HG02885 (cell line): ENCODE data around the gene EHD1.

Experiments
- ATAC-seq: cut with Tn5 transposase; IDR thresholded peaks from one replicate; pipeline ENCODE4 v1.9.1; 2021; ENCODE audit warnings: mild to moderate bottlenecking; ENCODE audit not compliant: unreplicated experiment, poor library complexity

The EHD1 gene

GRCh38 chr11:64875369-64876228 is 2.8 kb downstream of the EHD1 start:
- ATAC-seq = no peak

- no peak for ATAC-seq
Measured at GRCh38 chr11:64874308-64875240, 3.8 kb downstream of the EHD1 start.

DNA sequence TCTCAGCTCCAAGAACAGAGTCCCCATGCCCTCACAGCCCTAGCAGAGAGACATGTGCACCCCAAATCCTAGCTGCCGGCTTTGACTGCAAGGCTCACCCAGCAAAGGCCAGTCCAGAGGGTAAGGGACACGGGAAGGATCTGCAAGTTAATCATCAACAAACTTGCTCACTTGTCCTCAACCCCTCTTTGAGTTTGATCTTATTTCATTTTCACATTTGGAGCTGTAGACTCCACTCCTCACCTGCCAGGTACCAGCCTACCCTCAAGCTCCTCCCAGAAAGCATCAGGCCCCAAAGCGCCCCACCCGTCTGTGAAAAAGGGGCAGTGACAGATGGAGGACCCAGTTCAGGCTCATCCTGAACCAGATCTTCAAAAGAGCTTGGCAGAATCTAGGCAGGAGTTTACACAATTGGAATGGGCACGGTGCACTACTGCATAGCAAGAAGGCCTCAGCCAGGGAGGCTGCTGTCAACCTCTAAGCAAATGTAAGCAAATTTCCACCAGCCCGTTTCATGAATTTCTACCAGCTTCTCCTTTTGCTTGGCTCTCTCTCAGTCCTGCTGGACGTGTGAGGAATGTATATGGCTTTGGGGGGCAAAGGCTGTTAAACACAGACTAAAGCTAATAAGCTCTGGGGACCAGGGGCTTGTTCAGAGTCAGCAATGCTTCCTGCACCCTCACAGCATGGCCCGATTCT is 5.5 kb downstream of the EHD1 start:
- no peak for ATAC-seq

GRCh38 chr11:64871492-64871891 is 6.9 kb downstream of the EHD1 start:
- no peak for ATAC-seq

GRCh38 chr11:64870893-64871466 is 7.4 kb downstream of the EHD1 start:
- no peak for ATAC-seq

DNA sequence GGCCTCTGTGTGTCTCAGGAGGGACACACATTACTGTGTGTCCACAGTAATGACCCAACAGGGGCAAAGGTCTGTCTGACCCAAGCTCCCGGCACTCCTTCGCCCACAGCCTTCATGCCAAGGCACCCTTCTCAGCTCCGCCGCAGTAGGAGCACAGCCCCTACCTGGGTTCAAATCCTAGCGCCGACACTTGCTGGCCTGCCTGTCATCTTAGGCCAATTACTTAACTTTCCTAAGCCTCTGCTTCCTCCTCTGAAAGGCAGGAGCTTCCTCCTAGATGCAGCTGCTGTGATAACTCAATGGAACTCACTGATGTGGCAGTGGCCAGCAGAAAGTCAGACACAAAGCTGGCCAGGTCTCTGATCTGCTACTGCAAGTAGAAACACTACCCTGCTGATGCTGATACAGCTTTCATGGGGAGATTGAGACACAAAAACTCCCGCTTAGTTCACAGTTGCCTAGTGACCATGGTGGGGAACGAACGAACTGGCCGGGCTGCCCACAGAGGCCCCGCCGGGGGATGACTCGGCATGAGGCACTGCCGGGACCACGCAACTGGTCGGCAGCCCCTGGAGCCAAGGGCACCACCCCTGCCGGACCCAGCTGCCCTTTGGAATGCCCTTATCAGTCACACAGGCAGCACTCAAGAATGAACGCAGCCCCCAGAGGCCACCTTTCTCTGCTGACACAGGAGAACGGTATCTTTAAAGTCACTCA is 8.1 kb downstream of the EHD1 start:
- no peak for ATAC-seq

DNA sequence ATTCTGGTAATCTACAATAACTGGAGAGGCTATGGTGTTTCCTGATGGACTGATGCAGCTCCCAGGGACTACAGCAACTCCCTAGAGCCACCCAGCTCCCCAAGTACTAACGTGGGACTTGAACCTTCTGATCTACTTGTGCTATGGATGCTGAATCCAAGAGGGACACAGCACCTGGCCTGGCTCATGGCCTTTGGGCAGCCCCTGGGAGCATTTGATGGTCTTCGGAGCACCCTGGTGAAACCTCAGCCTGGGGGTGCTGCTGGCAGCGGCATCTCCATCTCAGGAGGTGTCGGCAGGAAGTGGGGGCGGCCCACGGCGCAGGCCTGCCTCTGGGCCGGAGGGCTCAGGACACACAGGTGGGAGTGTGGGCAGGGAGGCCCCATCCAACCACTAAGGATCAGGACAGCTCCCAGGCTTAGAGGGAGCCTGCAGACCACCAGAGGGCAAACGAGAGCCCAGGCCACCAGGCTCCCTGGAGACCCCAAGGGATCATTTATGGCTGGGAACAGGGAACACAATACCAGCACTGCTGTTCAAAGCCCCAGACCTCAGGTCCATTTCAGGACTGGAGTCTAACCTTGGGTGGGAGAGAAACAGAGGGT is 8.7 kb downstream of the EHD1 start:
- no peak for ATAC-seq

- ATAC-seq = no peak
Measured at GRCh38 chr11:64868904-64869570, 9.4 kb downstream of the EHD1 start.

DNA sequence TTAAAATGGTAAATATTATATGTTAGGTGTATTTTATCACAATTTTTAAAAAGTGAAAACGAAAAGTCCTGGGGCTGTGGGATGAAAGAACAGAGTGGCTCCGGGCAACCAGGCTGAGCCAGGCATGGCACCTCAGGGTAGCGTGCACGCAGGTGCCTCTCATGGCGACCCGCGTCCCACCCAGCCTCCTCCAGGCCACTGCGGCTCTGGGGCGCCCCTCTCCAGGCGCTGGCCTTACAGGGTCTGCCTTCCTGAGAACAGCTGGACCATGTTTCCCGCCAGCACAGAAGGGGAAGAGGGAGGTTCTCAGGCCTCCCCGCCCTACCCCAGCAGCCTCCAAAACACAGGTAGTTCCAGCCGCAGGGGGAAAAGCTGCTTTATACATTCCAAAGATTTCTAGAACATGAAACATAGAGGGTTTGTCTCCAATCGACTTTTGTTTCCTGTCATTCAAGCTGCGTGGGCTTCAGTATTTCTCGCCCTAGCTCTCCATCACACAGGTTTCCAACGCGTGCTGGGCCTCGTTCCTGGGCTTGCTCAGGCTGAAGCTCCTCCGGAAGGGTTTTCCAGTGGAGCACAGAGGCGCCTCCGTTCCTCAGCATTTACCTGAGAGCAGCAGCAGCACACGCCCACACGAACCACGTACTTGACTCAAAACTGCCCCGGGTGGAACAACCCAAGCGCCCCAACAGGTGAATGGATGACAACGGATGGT is 10.5 kb downstream of the EHD1 start:
- no peak for ATAC-seq

DNA sequence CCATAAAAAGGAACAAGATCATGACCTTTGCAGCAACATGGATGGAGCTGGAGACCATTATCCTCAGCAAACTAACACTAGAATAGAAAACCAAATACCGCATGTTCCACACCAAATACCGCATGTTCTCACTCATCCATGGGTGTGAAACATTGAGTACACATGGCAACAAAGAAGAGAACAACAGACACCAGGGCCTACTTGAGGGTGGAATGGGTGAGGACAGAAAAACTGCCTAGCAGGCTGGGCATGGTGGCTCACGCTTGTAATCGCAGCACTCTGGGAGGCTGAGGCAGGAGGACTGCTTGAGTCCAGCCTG is 12.3 kb downstream of the EHD1 start:
- no peak for ATAC-seq

DNA sequence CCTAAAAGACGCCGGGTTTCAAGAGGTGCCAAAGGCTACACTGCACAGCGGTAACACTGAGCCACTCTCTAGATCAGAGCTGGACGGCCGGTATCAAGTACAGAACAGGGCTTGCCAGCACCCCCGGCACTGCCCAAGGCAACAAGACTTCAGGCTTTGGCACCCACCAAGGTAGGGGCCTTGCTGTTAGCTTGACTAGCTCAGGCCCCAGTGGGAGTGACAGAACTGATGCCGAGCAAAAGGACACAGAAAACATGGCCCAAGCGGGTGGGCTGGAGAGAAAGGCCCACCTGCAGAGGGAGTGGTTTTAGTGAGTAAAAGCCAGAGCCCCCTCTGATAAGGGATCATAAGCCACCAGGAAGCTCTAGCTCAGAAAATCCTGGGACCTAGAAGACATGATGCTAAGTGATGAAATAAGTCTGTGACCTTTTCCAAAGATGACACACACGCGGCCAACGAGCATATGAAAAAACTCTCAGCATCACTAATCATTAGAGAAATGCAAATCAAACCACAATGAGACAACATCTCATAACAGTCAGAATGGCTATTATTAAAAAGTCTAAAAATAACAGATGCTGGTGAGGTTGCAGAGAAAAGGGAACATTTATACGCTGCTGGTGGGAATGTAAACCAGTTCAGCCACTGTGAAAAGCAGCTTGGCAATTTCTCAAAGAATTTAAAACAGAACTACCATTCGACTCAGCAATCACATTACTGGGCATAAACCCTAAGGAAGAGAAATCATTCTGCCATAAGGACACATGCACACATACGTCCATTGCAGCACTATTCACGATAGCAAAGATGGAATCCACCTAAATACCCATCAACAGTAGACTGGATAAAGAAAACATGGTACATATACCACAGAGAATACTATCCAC is 12.9 kb downstream of the EHD1 start:
- ATAC-seq = peak; percentile 43

- peak; percentile 34 for ATAC-seq
Measured at GRCh38 chr11:64864473-64865285, 13.7 kb downstream of the EHD1 start.

DNA sequence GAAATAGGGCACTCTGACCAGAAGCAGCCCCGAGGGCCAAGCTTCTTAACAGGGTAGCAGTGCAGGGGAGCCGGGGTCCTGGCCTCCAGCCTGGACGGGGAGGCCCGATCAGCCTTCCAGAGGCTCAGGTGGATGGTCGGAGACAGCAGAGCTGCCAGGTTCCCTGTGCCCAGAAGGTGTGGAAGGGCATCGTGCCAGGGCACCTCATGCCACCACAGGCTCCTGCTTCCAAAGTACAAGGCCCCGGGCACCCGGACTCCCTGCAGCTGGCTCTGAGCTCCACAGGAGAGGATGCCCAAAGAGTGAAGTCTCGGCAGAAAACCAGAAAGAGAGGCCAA is 14.3 kb downstream of the EHD1 start:
- ATAC-seq = no peak

DNA sequence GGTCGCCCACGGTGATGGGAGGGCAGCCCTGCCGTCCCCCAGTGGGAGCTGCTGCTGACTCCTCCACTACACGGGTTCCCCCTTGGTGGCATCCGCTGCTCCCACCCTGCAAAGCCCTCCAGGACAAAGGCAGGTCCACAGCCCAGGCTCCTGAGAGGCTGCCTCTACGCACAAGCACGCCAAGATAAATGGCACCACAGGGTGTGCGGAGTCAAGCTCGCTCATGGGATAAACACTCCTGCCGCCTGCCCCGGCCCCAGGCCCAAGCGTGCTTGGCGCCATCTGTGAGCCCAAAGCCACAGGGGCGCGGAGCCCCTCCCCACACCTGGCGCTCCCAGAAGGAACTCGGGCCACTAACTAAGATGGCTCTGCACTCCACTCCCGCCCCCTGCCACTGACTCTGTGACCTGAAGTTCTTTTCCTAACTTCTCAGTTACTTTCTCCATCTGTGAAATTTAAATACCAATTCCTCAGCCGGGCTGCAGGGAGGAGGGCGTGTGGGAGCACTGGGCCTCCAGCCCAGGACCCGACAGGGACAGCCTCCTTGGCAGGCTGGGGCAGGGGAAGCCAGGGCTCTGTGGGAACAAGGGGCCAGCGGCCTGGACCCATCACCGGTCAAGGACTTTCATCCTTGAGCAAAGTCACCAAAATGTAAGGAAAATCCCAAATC is 14.9 kb downstream of the EHD1 start:
- ATAC-seq = no peak

DNA sequence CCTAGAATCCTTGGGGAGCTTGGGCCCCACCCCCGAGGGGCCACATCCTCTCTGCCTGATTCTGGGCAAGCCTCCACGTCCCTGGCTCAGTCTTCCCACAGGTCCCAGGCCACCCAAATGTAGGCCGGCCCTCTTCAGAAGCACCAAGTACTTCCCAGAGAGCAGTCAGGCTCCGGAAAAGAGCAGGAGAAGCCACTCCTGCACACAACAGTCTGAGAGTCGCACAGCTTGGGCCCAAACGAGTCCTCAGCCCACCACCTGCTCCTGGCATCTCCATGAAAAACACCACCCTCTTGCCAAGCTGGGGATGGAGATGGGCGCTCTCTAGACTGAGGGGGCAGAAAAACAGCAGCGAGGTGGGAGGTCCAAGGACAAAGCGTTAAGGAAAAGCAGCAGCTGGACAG is 15.4 kb downstream of the EHD1 start:
- no peak for ATAC-seq
